Cerebellar nuclear complex (tissue), 1 donor: ENCODE results near the gene IL1RAPL2.
"Not testable (repeated sequence)": the region's sequence is repeated elsewhere in the genome, so short reads cannot be mapped to it uniquely, and the experiment has no call there.

Experiments used
- DNase-seq, 2 experiments: peaks; one replicate each; lab custom pipeline; 2025; lab: John Stamatoyannopoulos, UW

IL1RAPL2 gene

DNA sequence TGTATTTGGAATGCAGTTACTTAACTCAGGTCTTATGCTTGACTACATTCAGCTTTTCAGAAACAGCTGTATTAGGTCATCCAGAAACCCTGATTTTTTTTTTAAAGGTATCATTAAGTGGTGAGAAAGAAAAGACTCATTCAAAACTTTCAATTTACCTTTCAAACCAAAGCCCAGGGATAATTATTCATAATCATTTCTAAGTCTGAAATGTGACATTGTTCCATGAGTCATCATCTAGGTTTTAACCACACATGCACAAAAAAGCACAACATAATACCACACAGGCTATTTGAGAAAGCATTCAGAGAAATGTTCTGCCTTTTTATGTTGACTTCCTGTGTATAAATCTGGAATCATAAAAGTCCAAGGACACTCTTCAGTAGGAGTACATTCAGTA is 288.2 kb downstream of the IL1RAPL2 start:
- no peak for DNase-seq

DNA sequence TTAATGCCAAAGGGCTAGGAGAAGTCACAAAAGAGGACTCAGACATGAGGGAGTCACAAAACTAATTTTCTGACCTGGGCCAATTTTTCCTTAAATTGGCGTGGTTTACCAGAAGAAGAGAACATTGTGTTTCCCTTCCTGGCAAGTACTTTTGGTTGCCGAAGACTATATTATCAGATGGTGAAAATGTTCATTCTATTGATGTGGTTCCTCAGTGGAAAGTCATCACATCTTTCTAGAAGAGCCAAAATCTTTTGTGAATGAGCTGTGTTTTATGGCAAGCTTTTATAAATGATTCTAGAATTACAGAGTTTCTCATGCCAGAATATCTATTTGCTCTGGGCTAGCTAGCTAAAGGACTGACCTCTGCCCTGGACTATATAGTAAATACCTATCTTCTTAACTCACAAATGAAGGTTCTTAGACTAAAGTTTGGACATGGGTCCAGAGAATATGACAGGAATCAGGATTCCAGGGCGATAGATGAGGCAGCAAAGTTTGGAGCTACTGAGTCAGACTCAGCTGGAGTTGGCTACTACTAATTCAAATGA is 288.9 kb downstream of the IL1RAPL2 start:
- DNase-seq = no peak

GRCh38 chrX:104863466-104863865 is 297.5 kb downstream of the IL1RAPL2 start:
- DNase-seq = no peak

- no peak for DNase-seq
Measured at GRCh38 chrX:104864296-104864695, 298.3 kb downstream of the IL1RAPL2 start.

GRCh38 chrX:104877504-104877903 is 311.5 kb downstream of the IL1RAPL2 start:
- DNase-seq = no peak

DNA sequence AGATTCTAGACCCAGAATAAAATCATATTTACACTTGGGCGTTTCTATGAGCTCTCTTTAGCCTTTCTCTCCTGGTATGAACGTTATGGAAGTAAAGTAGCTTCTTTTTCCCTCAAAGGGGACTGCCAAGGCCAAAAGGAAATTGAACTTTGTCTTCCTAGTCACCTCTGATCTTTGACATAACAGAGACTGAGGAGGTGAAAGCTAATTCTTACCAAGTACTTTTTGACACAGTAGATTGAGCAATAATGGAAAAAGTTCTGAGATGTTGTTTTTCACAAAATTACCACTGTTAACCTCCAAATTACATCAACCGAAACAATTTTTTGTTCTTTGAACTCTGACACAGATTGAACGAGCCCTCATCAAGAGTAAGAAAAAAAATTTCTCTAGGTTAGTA is 336.1 kb downstream of the IL1RAPL2 start:
- DNase-seq = no peak

GRCh38 chrX:104909694-104910093 is 343.7 kb downstream of the IL1RAPL2 start:
- not testable (repeated sequence) for DNase-seq

DNA sequence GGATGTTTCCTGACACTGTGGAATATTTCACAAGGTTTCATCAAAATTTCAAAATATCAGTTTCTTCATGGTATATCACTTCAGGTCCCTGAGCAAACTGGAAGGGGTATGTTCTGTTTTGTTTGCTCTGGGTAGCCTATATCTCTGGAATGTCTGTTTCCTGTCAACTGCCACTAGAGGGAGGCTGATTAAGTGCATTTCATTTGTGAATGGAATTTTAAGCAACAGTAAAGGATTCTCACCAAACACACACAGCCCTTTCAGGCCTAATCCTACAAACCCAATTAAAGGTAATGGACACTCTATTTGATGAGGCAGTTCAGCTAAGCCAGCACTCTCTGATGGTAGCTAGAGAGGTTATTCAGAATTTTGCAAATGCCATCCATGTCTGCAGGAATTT is 347.3 kb downstream of the IL1RAPL2 start:
- DNase-seq = no peak

GRCh38 chrX:104914686-104915085 is 348.7 kb downstream of the IL1RAPL2 start:
- DNase-seq = not testable (repeated sequence)

- no peak for DNase-seq
Measured at GRCh38 chrX:104918122-104918521, 352.1 kb downstream of the IL1RAPL2 start.

GRCh38 chrX:104921584-104922205 is 355.7 kb downstream of the IL1RAPL2 start:
- DNase-seq = no peak

DNA sequence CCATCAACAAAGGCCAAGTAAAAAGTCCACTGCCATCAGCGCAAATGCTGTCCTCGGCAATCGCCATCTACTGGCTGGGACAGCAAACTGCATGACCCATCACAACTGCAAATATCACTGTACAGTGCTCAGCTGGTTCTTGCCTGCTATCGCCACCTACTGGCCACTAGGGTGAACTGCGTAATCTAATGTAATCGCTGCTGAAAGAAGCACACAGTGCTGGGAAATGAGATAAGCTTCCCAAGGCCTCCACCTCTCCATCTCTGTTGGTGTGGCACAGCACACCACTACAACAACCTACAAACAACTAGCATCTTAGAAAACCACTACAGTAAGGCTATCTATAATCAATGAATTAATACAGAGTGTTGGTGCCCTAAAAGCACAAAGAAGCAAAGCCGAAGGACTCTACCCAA is 356.2 kb downstream of the IL1RAPL2 start:
- no peak for DNase-seq

GRCh38 chrX:104929324-104929723 is 363.3 kb downstream of the IL1RAPL2 start:
- DNase-seq = no peak

- DNase-seq = no peak
Measured at GRCh38 chrX:104935581-104935980, 369.6 kb downstream of the IL1RAPL2 start.

DNA sequence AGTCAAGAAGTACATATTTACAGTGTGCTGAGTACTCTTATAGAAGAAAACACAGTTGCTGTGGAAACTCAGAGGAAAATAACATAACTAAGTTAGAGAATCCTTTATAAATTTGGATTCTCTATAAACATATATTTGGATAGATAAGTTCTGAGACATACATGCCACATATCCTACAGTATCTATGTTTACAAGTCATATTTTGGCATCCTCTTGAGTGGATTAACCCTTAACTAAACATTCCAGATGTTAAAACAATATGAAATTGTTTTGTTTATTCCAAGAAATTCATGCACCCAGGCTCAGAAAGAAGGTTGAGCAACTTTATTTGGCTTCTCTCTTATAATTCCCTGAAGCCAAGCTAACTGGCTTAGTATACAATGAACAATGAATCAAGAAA is 387.3 kb downstream of the IL1RAPL2 start:
- no peak for DNase-seq

- DNase-seq = no peak
Measured at GRCh38 chrX:104961926-104962325, 395.9 kb downstream of the IL1RAPL2 start.

GRCh38 chrX:104968241-104968640 is 402.2 kb downstream of the IL1RAPL2 start:
- no peak for DNase-seq

- DNase-seq = no peak
Measured at GRCh38 chrX:104972737-104973136, 406.7 kb downstream of the IL1RAPL2 start.

DNA sequence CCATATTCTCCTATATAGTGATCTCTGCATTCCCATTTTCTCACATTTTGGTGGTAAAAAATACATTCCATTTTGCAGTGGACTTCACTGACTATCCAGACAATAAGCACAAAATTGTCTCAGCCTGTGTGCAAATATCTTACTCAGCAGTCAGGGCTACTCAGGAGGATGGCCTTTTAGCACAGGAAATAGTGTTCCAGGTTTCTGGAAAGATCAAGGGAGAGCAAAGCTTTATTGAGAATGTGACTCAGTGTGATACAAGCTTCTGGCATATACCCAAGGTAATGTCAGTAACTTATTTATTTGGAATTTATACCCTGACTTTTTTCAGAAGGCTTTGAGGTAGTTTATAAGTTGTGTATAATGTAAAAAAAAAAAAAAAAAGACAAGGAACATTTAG is 421.1 kb downstream of the IL1RAPL2 start:
- DNase-seq = no peak

DNA sequence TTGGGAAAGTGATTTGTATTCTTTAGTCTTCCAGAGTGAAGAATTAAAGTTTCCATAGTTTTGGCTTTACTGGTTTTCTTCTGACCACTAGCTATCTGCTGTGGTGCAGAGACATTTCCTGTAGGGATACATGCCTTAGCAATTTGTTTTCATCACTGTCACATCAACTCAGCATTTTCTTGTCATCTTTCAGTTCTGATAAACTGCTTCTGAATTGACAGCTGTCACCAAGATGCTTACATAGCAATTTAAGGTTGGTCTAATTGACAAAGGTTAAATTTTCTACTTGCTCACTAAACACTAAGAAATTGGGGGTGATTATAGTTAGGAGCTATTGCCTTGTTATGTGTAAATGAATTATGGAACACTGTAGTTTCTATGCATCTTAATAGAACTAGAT is 422.0 kb downstream of the IL1RAPL2 start:
- DNase-seq = no peak

DNA sequence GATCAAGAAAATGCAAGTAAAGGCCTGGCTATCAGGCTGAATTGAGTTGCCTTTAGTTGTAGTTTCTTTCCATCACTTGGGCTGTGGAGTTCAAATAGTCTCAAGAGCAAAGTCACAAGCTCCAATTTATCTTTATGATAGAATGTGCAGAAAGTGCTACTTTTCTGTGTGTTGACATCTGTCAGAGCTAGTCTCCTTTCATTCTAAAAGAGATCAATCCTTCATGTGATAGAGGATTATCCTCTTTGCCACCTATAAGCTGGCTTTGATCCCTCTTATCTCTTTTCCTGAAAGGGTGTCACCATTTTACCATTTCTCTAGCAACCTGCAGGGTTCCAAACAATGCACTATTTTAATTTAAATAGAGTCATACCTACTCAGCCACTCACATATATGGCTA is 429.5 kb downstream of the IL1RAPL2 start:
- DNase-seq = no peak

GRCh38 chrX:105006103-105006502 is 440.1 kb downstream of the IL1RAPL2 start:
- DNase-seq = no peak

- DNase-seq = no peak
Measured at GRCh38 chrX:105006996-105007395, 441.0 kb downstream of the IL1RAPL2 start.

- DNase-seq = no peak
Measured at GRCh38 chrX:105013719-105014118, 447.7 kb downstream of the IL1RAPL2 start.
